SH-SY5Y (cell line): Measurements from ENCODE around the gene DNM2.

Experiments used
- GATA2 ChIP-seq: IDR thresholded peaks from 2 replicates; pipeline ENCODE4 v1.6.1; 2011; ENCODE audit warnings: mild to moderate bottlenecking, low read depth, low read length
- GATA3 ChIP-seq: IDR thresholded peaks from 2 replicates; pipeline ENCODE4 v1.6.1; 2011; ENCODE audit warnings: low read depth, mild to moderate bottlenecking, low read length, moderate library complexity

GRCh38 chr19:10812902-10813404, 95.1 kb downstream of the DNM2 start:
- TF ChIP-seq GATA2 (no peak), GATA3 (no peak)
